Ecto neural progenitor cell (in vitro differentiated cells): ENCODE data around the gene PFKL.
"Not testable (repeated sequence)": the region's sequence is repeated elsewhere in the genome, so short reads cannot be mapped to it uniquely, and the experiment has no call there.

Experiments
- DNase-seq: peaks from one replicate; pipeline ENCODE4 v3.0.0-alpha.2; 2018; ENCODE audit warnings: low spot score

Gene PFKL

GRCh38 chr21:44328242-44328895, 28.5 kb downstream of the PFKL start:
- no peak for DNase-seq

GRCh38 chr21:44329086-44329889, 29.4 kb downstream of the PFKL start:
- DNase-seq: no peak

GRCh38 chr21:44329971-44330681, 30.3 kb downstream of the PFKL start:
- no peak for DNase-seq

GRCh38 chr21:44330698-44331097, 30.8 kb downstream of the PFKL start:
- no peak for DNase-seq

GRCh38 chr21:44331209-44331608, 31.4 kb downstream of the PFKL start:
- DNase-seq: no peak

GRCh38 chr21:44331650-44332307, 31.9 kb downstream of the PFKL start:
- no peak for DNase-seq

- no peak for DNase-seq
These were observed 32.5 kb downstream of the PFKL start for GRCh38 chr21:44332383-44332782.

GRCh38 chr21:44332965-44333364, 33.1 kb downstream of the PFKL start:
- DNase-seq: no peak

GRCh38 chr21:44333509-44334328, 33.9 kb downstream of the PFKL start:
- no peak for DNase-seq

GRCh38 chr21:44334329-44335030, 34.6 kb downstream of the PFKL start:
- DNase-seq: no peak

- no peak for DNase-seq
These were observed 35.6 kb downstream of the PFKL start for GRCh38 chr21:44335266-44336059.

- no peak for DNase-seq
These were observed 37.6 kb downstream of the PFKL start for GRCh38 chr21:44337449-44337848.

GRCh38 chr21:44337941-44338895, 38.4 kb downstream of the PFKL start:
- DNase-seq: peak; percentile 82

- DNase-seq: peak; percentile 97
These were observed 39.4 kb downstream of the PFKL start, which contains the start of gene CFAP410 for GRCh38 chr21:44338971-44339910. Gene CFAP410 (minus strand): TSS chr21:44339390. CDS start chr21:44339194, 196 bp downstream.

GRCh38 chr21:44341726-44342458, 42.0 kb downstream of the PFKL start:
- DNase-seq: not testable (repeated sequence)

GRCh38 chr21:44342981-44343380, 43.1 kb downstream of the PFKL start:
- not testable (repeated sequence) for DNase-seq
